Smooth muscle cell (in vitro differentiated cells): ENCODE measurements around the gene KRTAP1-3. TPM values are rescaled to one million over a fixed set of nuclear protein-coding genes. Genes with fewer than 3 reads are reported as not detected.
"Not testable (repeated sequence)": the region's sequence is repeated elsewhere in the genome, so short reads cannot be mapped to it uniquely, and the experiment has no call there.

Experiments
- DNase-seq: peaks from one replicate; lab custom pipeline; 2025; ENCODE audit not compliant: unreplicated experiment; lab: John Stamatoyannopoulos, UW
- H2AFZ ChIP-seq: fragments of 200-600 bp; sonication (generic); 2 replicates; pipeline ENCODE4 v1.6.0; 2016; ENCODE audit warnings: antibody characterized with exemption, low read depth, mild to moderate bottlenecking
- H3F3A ChIP-seq: fragments of 200-600 bp; sonication (generic); 2 replicates; pipeline ENCODE4 v1.6.0; 2017; ENCODE audit warnings: antibody characterized with exemption, low read depth
- H3K27ac ChIP-seq: fragments of 200-600 bp; sonication (generic); 2 replicates; pipeline ENCODE4 v1.5.1; 2016; ENCODE audit warnings: low read depth, mild to moderate bottlenecking
- H3K27me3 ChIP-seq: fragments of 200-600 bp; sonication (generic); 2 replicates; pipeline ENCODE4 v1.6.1; 2016; ENCODE audit warnings: low read depth, mild to moderate bottlenecking
- H3K36me3 ChIP-seq: fragments of 200-600 bp; sonication (generic); 2 replicates; pipeline ENCODE4 v1.5.1; 2016; ENCODE audit warnings: low read depth
- H3K4me1 ChIP-seq: fragments of 200-600 bp; sonication (generic); 2 replicates; pipeline ENCODE4 v1.5.1; 2016; ENCODE audit warnings: low read depth
- H3K4me2 ChIP-seq: fragments of 200-600 bp; sonication (generic); 2 replicates; pipeline ENCODE4 v1.6.0; 2016; ENCODE audit warnings: mild to moderate bottlenecking
- H3K4me3 ChIP-seq: fragments of 200-600 bp; sonication (generic); 2 replicates; pipeline ENCODE4 v1.5.1; 2016; ENCODE audit warnings: mild to moderate bottlenecking
- H3K79me2 ChIP-seq: fragments of 200-600 bp; sonication (generic); 2 replicates; pipeline ENCODE4 v1.6.0; 2016; ENCODE audit warnings: low read depth, mild to moderate bottlenecking
- H3K9ac ChIP-seq: fragments of 200-600 bp; sonication (generic); 2 replicates; pipeline ENCODE4 v1.6.0; 2016; ENCODE audit warnings: low read depth
- H3K9me3 ChIP-seq: fragments of 200-600 bp; sonication (generic); replicated peaks from 2 replicates; pipeline ENCODE4 v1.5.1; 2016; ENCODE audit warnings: low read depth
- H4K20me1 ChIP-seq: fragments of 200-600 bp; sonication (generic); 2 replicates; pipeline ENCODE4 v1.6.0; 2016; ENCODE audit warnings: low read depth
- WGBS: methylation state at CpG from one replicate; pipeline ENCODE4 v1.1.7; 2016; ENCODE audit warnings: low lambda C conversion rate; 5-methylcytosine and 5-hydroxymethylcytosine counted together
- polyA plus RNA-seq: library from polyadenylated mRNA; unstranded; fragments of >200 nt; fragmentation: Nextera tagmentation; extraction: Ambion mirVana; gene quantifications from 2 replicates; pipeline ENCODE4 v1.2.1, GENCODE V29; 2016
- total RNA-seq: library from RNA; depleted of rRNA; stranded (reverse); fragments of >200 nt; gene quantifications from 2 replicates; pipeline ENCODE4 v1.2.3, GENCODE V29; 2014
- TF ChIP-seq, protein P1 (sequence below): fragments of 200-600 bp; sonication (generic); IDR thresholded peaks from 2 replicates; pipeline ENCODE4 v1.5.1; 2017; ENCODE audit warnings: borderline replicate concordance, mild to moderate bottlenecking, antibody characterized with exemption; ENCODE audit not compliant: insufficient read depth, poor library complexity, severe bottlenecking

KRTAP1-3 gene
- total and polyA plus RNA-seq, 2 experiments from 2014 or later: not detected

DNA sequence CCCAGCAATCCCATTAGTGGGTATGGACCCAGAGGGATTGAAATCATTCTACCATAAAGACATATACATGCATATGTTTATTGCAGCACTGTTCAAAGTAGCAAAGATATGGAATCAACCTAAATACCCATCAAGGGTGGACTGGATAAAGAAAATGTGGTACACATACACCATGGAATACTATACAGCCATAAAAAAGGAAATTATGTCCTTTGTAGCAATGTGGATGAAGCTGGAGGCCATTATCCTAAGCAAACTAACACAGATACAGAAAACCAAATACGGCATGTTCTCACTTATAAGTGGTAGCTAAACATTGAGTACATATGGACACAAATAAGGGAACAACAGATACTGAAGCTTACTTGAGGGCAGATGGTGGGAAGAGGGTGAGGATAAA, 22.9 kb upstream of the KRTAP1-3 start:
- WGBS: 95% methylated on average over 1 of the region's 1 CpG
- no peaks in the 10 kb centered on the region for H3K27me3 ChIP-seq
- H3K4me3 ChIP-seq: no peak overlapping the region
- no peak overlapping the region for H2AFZ ChIP-seq
- no peak for DNase-seq
- no peaks in the 10 kb centered on the region for H4K20me1 ChIP-seq
- H3K79me2 ChIP-seq: no peaks in the 10 kb centered on the region
- TF ChIP-seq, protein P1, sequence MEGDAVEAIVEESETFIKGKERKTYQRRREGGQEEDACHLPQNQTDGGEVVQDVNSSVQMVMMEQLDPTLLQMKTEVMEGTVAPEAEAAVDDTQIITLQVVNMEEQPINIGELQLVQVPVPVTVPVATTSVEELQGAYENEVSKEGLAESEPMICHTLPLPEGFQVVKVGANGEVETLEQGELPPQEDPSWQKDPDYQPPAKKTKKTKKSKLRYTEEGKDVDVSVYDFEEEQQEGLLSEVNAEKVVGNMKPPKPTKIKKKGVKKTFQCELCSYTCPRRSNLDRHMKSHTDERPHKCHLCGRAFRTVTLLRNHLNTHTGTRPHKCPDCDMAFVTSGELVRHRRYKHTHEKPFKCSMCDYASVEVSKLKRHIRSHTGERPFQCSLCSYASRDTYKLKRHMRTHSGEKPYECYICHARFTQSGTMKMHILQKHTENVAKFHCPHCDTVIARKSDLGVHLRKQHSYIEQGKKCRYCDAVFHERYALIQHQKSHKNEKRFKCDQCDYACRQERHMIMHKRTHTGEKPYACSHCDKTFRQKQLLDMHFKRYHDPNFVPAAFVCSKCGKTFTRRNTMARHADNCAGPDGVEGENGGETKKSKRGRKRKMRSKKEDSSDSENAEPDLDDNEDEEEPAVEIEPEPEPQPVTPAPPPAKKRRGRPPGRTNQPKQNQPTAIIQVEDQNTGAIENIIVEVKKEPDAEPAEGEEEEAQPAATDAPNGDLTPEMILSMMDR: no peak
- H3K4me2 ChIP-seq: no peak overlapping the region
- H3K4me1 ChIP-seq: peaks cover 6% of the 10 kb centered on the region
- no peak overlapping the region for H3K27ac ChIP-seq
- H3K9me3 ChIP-seq: no peaks in the 10 kb centered on the region
- H3F3A ChIP-seq: peaks cover 3% of the 10 kb centered on the region
- no peaks in the 10 kb centered on the region for H3K36me3 ChIP-seq
- H3K9ac ChIP-seq: no peak overlapping the region

DNA sequence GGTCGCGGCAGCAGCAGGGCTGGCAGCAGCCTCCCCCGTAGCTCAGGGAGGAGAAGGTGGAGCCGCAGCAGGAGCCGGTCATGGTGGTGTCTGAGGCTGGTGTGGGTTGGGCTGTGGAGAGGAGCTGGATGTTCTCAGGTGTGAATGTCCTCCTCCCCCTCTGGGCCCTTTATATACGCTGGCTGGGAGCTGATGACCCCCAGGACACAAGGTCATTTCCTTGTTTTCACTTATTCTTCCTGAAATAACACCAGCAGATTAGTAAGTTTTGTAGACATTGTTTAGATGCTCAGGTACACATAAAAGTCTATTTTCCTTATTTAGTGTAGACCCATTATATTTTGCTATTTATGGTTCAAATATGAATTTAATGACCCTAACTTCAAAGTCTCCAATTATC, 20.5 kb upstream of the KRTAP1-3 start, which contains the start of gene KRTAP2-2:
Gene KRTAP2-2 (minus strand): TSS at position 101 of the 400 bp plus-strand sequence. CDS start 19 bp downstream, at position 82.
- H3K79me2 ChIP-seq, H3K9ac ChIP-seq, H2AFZ ChIP-seq, H3K27ac ChIP-seq, H3K4me3 ChIP-seq, H3K9me3 ChIP-seq, H3K36me3 ChIP-seq, H3K4me1 ChIP-seq, H3K4me2 ChIP-seq, H3F3A ChIP-seq, H3K27me3 ChIP-seq, DNase-seq, H4K20me1 ChIP-seq: not testable (repeated sequence)
- WGBS: 87% methylated on average over 1 of the region's 6 CpGs

DNA sequence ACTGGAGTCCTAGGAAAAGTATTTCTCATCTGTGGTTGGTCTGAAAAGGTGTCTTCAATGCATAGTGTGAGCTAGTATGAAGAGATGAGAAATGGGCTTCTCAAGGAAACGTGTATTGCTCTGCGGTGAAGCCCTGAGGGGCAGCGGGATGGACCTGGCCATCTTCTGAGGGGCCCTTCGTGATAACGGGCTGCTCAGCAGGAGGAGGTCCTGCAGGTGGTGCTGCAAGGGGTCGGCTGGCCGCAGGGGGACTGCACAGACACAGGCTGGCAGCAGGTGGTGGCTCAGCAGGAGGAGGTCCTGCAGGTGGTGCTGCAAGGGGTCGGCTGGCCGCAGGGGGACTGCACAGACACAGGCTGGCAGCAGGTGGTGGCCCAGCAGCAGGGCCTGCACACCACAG, 19.9 kb upstream of the KRTAP1-3 start:
- 92% methylated on average over 7 of the region's 9 CpGs for WGBS
- not testable (repeated sequence) for H3K4me3 ChIP-seq, H3K36me3 ChIP-seq, DNase-seq, H2AFZ ChIP-seq, H4K20me1 ChIP-seq, H3K9me3 ChIP-seq, H3F3A ChIP-seq, H3K4me1 ChIP-seq, H3K9ac ChIP-seq, H3K27ac ChIP-seq, H3K27me3 ChIP-seq, H3K4me2 ChIP-seq, H3K79me2 ChIP-seq

- no peak overlapping the region for H3K4me2 ChIP-seq
- no peak overlapping the region for H3K9ac ChIP-seq
- H3F3A ChIP-seq: no peaks in the 10 kb centered on the region
- no peak overlapping the region for H3K4me3 ChIP-seq
- no peaks in the 10 kb centered on the region for H3K36me3 ChIP-seq
- WGBS: 74% methylated on average over 4 of the region's 4 CpGs
- H3K27me3 ChIP-seq: no peaks in the 10 kb centered on the region
- no peak overlapping the region for H2AFZ ChIP-seq
- no peaks in the 10 kb centered on the region for H4K20me1 ChIP-seq
- no peaks in the 10 kb centered on the region for H3K4me1 ChIP-seq
- TF ChIP-seq, protein P1: no peak
- H3K9me3 ChIP-seq: no peaks in the 10 kb centered on the region
- DNase-seq: no peak
- H3K79me2 ChIP-seq: no peaks in the 10 kb centered on the region
- no peak overlapping the region for H3K27ac ChIP-seq
These were observed 19.4 kb upstream of the KRTAP1-3 start for GRCh38 chr17:41054025-41054424.

DNA sequence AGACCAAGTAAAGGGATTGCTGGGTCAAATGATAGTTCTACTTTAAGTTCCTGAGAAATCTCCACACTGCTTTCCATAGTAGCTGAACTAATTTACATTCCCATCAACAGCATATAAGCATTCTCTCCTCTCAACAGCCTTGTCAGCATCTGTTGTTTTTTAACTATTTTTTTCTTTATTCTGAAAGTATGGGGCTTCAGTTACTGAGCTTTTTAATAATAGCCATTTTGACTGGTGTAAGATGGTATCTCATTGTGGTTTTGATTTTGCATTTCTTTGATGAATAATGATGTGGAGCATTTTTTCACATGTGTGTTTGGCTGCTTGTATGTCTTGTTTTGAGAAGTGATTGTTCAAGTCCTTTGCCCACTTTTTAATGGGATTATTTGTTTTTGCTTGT, 17.9 kb upstream of the KRTAP1-3 start:
- no peak overlapping the region for H3K4me3 ChIP-seq
- no peak overlapping the region for H3K27ac ChIP-seq
- no peak overlapping the region for H3K9ac ChIP-seq
- H3K4me2 ChIP-seq: no peak overlapping the region
- DNase-seq: no peak
- no peaks in the 10 kb centered on the region for H3K27me3 ChIP-seq
- no peaks in the 10 kb centered on the region for H4K20me1 ChIP-seq
- TF ChIP-seq, protein P1: no peak
- H3K4me1 ChIP-seq: peaks cover 4% of the 10 kb centered on the region
- no peak overlapping the region for H2AFZ ChIP-seq
- H3K79me2 ChIP-seq: no peaks in the 10 kb centered on the region
- H3K36me3 ChIP-seq: no peaks in the 10 kb centered on the region
- no peaks in the 10 kb centered on the region for H3F3A ChIP-seq
- H3K9me3 ChIP-seq: no peaks in the 10 kb centered on the region
